GM23338 (cell line): ENCODE results near the gene PNPLA5. TPM values are rescaled to one million over a fixed set of nuclear protein-coding genes. Genes with fewer than 3 reads are reported as not detected.

ENCODE experiments used
- ATAC-seq: fragments of 200-7000 bp; cut with Tn5 transposase; 3 replicates; pipeline ENCODE4 v1.9.1; 2020
- DNase-seq: peaks from one replicate; pipeline ENCODE4 v3.0.0-alpha.2; 2015; ENCODE audit warnings: low spot score
- H2AFZ ChIP-seq: fragments of 200-600 bp; sonication (generic); 2 replicates; pipeline ENCODE4 v1.8.0; 2016; ENCODE audit warnings: antibody characterized with exemption, mild to moderate bottlenecking, moderate library complexity
- H3F3A ChIP-seq: fragments of 200-600 bp; sonication (generic); replicated peaks from 2 replicates; pipeline ENCODE4 v1.8.0; 2017; ENCODE audit warnings: antibody characterized with exemption, mixed run types, low read depth
- H3K27ac ChIP-seq: fragments of 200-600 bp; sonication (generic); 2 replicates; pipeline ENCODE4 v1.6.1; 2016; ENCODE audit warnings: low read depth
- H3K27me3 ChIP-seq: fragments of 200-600 bp; sonication (generic); 2 replicates; pipeline ENCODE4 v1.8.0; 2016; ENCODE audit warnings: mild to moderate bottlenecking, mixed run types, moderate library complexity; ENCODE audit not compliant: insufficient read depth
- H3K36me3 ChIP-seq: fragments of 200-600 bp; sonication (generic); 2 replicates; pipeline ENCODE4 v1.8.0; 2016; ENCODE audit warnings: mild to moderate bottlenecking; ENCODE audit not compliant: insufficient read depth
- H3K4me1 ChIP-seq: fragments of 200-600 bp; sonication (generic); 2 replicates; pipeline ENCODE4 v1.8.0; 2016; ENCODE audit warnings: mild to moderate bottlenecking, moderate library complexity; ENCODE audit not compliant: insufficient read depth
- H3K4me2 ChIP-seq: fragments of 200-600 bp; sonication (generic); 2 replicates; pipeline ENCODE4 v1.7.1; 2017; ENCODE audit warnings: mixed run types
- H3K4me3 ChIP-seq: fragments of 200-600 bp; sonication (generic); 2 replicates; pipeline ENCODE4 v1.6.1; 2016; ENCODE audit warnings: mixed run types
- H3K79me2 ChIP-seq: fragments of 200-600 bp; sonication (generic); replicated peaks from 2 replicates; pipeline ENCODE4 v1.8.0; 2017; ENCODE audit warnings: mild to moderate bottlenecking; ENCODE audit not compliant: insufficient read depth
- H3K9me2 ChIP-seq: fragments of 200-600 bp; sonication (generic); 2 replicates; pipeline ENCODE4 v1.8.0; 2017; ENCODE audit not compliant: insufficient read depth
- H4K20me1 ChIP-seq: fragments of 200-600 bp; sonication (generic); replicated peaks from 2 replicates; pipeline ENCODE4 v1.8.0; 2017; ENCODE audit warnings: mild to moderate bottlenecking; ENCODE audit not compliant: insufficient read depth
- H3K27ac Mint-ChIP-seq: 2 replicates; pipeline ENCODE4 v1.8.0; 2020; ENCODE audit warnings: inconsistent platforms, mild to moderate bottlenecking, moderate library complexity, mixed read lengths
- H3K27me3 Mint-ChIP-seq: 3 replicates; pipeline ENCODE4 v1.8.0; 2022; ENCODE audit warnings: low read depth, mild to moderate bottlenecking, moderate library complexity, mixed read lengths, inconsistent platforms; ENCODE audit not compliant: insufficient read depth, poor library complexity
- H3K36me3 Mint-ChIP-seq: 3 replicates; pipeline ENCODE4 v1.8.0; 2021; ENCODE audit warnings: low read depth, mild to moderate bottlenecking, inconsistent platforms, moderate library complexity, mixed read lengths
- H3K4me1 Mint-ChIP-seq: 3 replicates; pipeline ENCODE4 v1.8.0; 2020; ENCODE audit warnings: mild to moderate bottlenecking, inconsistent platforms, mixed read lengths
- H3K4me3 Mint-ChIP-seq: 3 replicates; pipeline ENCODE4 v1.8.0; 2021; ENCODE audit warnings: moderate library complexity, mild to moderate bottlenecking, inconsistent platforms, mixed read lengths
- H3K9me3 Mint-ChIP-seq: 3 replicates; pipeline ENCODE4 v1.8.0; 2020; ENCODE audit warnings: moderate library complexity, mild to moderate bottlenecking, inconsistent platforms, mixed read lengths
- CREB1 ChIP-seq: fragments of 250-450 bp; sonication (Bioruptor Pico); IDR thresholded peaks from 2 replicates; pipeline ENCODE4 v1.5.0; 2020; ENCODE audit warnings: low read depth, mild to moderate bottlenecking, moderate library complexity
- CTCF ChIP-seq, 2 experiments: fragments of 200-600 bp in 1 of 2; sonication (generic) in 1 of 2; conservative IDR thresholded peaks; 2 replicates each; pipeline versions ENCODE4 v1.5.1 to v1.6.1; 2016 to 2017; ENCODE audit warnings: antibody characterized with exemption in 2 of 2, low read depth in 2 of 2, mild to moderate bottlenecking in 2 of 2, moderate library complexity in 1 of 2
- ETS1 ChIP-seq: IDR thresholded peaks from 2 replicates; pipeline ENCODE4 v1.6.1; 2016; ENCODE audit warnings: antibody characterized with exemption
- EZH2 ChIP-seq: fragments of 200-600 bp; sonication (generic); IDR thresholded peaks from one replicate; pipeline ENCODE4 v1.8.0; 2017; ENCODE audit warnings: antibody characterized with exemption, mild to moderate bottlenecking, low read depth; ENCODE audit not compliant: unreplicated experiment
- JUNB ChIP-seq: IDR thresholded peaks from one replicate; pipeline ENCODE4 v1.6.1; 2016; ENCODE audit warnings: antibody characterized with exemption; ENCODE audit not compliant: unreplicated experiment
- NANOG ChIP-seq: IDR thresholded peaks from 2 replicates; pipeline ENCODE4 v1.6.1; 2016; ENCODE audit warnings: antibody characterized with exemption, borderline replicate concordance
- POLR2AphosphoS5 ChIP-seq: IDR thresholded peaks from 2 replicates; pipeline ENCODE4 v1.6.1; 2016; ENCODE audit warnings: antibody characterized with exemption, low read depth
- REST ChIP-seq: IDR thresholded peaks from one replicate; pipeline ENCODE4 v1.6.1; 2018; ENCODE audit warnings: antibody characterized with exemption; ENCODE audit not compliant: unreplicated experiment
- ZNF114 ChIP-seq: fragments of 250-450 bp; sonication (Bioruptor Pico); IDR thresholded peaks from 2 replicates; pipeline ENCODE4 v1.5.0; 2020; ENCODE audit warnings: mild to moderate bottlenecking, moderate library complexity
- ZNF331 ChIP-seq: fragments of 250-450 bp; sonication (Bioruptor Pico); IDR thresholded peaks from 2 replicates; pipeline ENCODE4 v1.5.0; 2020; ENCODE audit warnings: low read depth, mild to moderate bottlenecking, moderate library complexity
- polyA plus RNA-seq: library from polyadenylated mRNA; unstranded; fragments of >200 nt; fragmentation: Nextera tagmentation; extraction: Ambion mirVana; gene quantifications from 2 replicates; pipeline ENCODE4 v1.2.1, GENCODE V29; 2016
- total RNA-seq: library from RNA; depleted of rRNA; stranded (reverse); fragments of >200 nt; shearing (Covaris generic); gene quantifications from 2 replicates; pipeline ENCODE4 v1.2.3, GENCODE V29; 2014

Gene PNPLA5
- total and polyA plus RNA-seq, 2 experiments from 2014 or later: 2.3 to 6.8 TPM

- ATAC-seq: no peak
- Histone ChIP-seq H3K9me2 (no peaks in the 10 kb centered on the region), H2AFZ (no peak overlapping the region), H3K4me2 (no peak overlapping the region), H3K27ac (no peak overlapping the region), H3K79me2 (no peaks in the 10 kb centered on the region), H3K4me1 (no peaks in the 10 kb centered on the region), H4K20me1 (no peaks in the 10 kb centered on the region), H3F3A (no peaks in the 10 kb centered on the region), H3K4me3 (no peak overlapping the region), H3K36me3 (no peaks in the 10 kb centered on the region), H3K27me3 (no peaks in the 10 kb centered on the region)
- Mint-ChIP-seq H3K4me3 (no peak overlapping the region), H3K27me3 (peaks cover 11% of the 10 kb centered on the region), H3K36me3 (no peaks in the 10 kb centered on the region), H3K4me1 (no peaks in the 10 kb centered on the region; the same call in 2 of the 3 replicates), H3K27ac (no peak overlapping the region), H3K9me3 (no peaks in the 10 kb centered on the region)
- TF ChIP-seq EZH2 (no peak), ZNF331 (no peak), POLR2AphosphoS5 (no peak), ETS1 (no peak), JUNB (no peak), ZNF114 (CRISPR knock-in tag) (no peak), NANOG (no peak), REST (no peak)
- DNase-seq: no peak
These were observed 6.0 kb upstream of the PNPLA5 start for GRCh38 chr22:43897751-43898261.

GRCh38 chr22:43895986-43896645, 4.3 kb upstream of the PNPLA5 start:
- Histone ChIP-seq H3K79me2 (no peaks in the 10 kb centered on the region), H3K4me3 (no peak overlapping the region), H3K27ac (no peak overlapping the region), H3K4me1 (no peaks in the 10 kb centered on the region), H3K36me3 (no peaks in the 10 kb centered on the region), H3F3A (no peaks in the 10 kb centered on the region; the same call in 1 of the 2 replicates), H4K20me1 (no peaks in the 10 kb centered on the region), H2AFZ (peak overlapping the region; percentile 93), H3K9me2 (no peaks in the 10 kb centered on the region), H3K4me2 (no peak overlapping the region), H3K27me3 (no peaks in the 10 kb centered on the region)
- peak; percentile 7 for ATAC-seq
- Mint-ChIP-seq H3K4me1 (no peaks in the 10 kb centered on the region; the same call in 2 of the 3 replicates), H3K27me3 (peaks cover 15% of the 10 kb centered on the region), H3K9me3 (no peaks in the 10 kb centered on the region), H3K4me3 (no peak overlapping the region), H3K27ac (no peak overlapping the region), H3K36me3 (no peaks in the 10 kb centered on the region)
- TF ChIP-seq CREB1 (no peak), NANOG (no peak), CTCF (conservative IDR thresholded peaks at IDR 0.05; ENCODE audit: low read depth in 2 of 2) (peak; percentile 32 to 59)
- peak; percentile 60 for DNase-seq
